ENCODE data around the gene ZNF507.
A peak's percentile ranks its signal among the peaks of the same experiment; 100 is the strongest.

DNA sequence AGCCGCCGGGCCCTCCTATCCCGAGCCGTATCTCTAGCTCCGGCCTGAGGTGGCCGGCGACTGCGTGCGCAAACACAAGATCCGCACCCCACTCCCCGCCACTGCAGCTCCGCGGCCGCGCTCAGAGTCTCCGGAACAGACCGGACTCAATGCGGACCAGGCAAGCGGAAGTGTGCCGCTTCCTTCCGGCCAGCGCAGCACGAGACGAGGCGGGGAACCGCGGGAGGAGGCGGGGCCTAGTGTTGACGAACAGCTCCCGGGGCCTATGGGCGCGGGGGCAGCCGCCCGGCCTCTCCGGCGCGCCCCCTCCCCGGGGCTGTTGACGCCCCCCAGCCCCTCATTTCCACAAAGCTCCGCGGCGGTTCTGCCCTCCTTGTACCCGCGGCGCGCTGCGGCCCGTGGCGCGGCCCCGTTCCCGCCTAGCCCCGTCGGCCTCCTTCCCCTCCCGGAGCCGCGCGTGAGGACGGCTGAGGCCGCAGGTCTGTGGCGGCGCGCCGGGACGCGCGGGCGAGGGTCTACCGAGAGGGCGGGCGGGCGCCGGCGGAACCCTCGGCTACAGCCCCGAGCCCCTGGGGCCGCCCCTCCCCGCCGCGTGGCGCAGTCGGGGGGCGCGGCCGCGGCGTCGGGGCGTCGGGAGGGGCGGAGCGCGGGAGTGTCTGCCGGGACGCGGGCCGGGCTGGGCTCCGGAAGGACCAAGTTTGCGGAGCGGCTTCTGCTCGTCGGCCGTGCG is 60.2 kb downstream of the ZNF507 start, which contains the start of gene DPY19L3:
- TF ChIP-seq EP300 (IDR thresholded peaks at IDR 0.05), result no peak
- TF ChIP-seq CTCF (IDR thresholded peaks at IDR 0.05), result peak in 1 of 3 donors; percentile 13

Measured in ovary (tissue), 3 donors.